Measurements from ENCODE around the gene ZNF653.

GRCh38 chr19:11448923-11449554 is 56.6 kb downstream of the ZNF653 start:
- TF ChIP-seq CTCF (IDR thresholded peaks at IDR 0.05), result no peak
- no peak for TF ChIP-seq POLR2A (IDR thresholded peaks at IDR 0.05)

Data from heart left ventricle (tissue), 13 donors.